ENCODE results near the gene CYP2C8.
"Not testable (repeated sequence)": the region's sequence is repeated elsewhere in the genome, so short reads cannot be mapped to it uniquely, and the experiment has no call there.

The CYP2C8 gene

GRCh38 chr10:95069286-95069685 lies at the start of gene CYP2C8:
CYP2C8 (minus strand) TSS chr10:95069497; CDS start chr10:95069402, 95 bp downstream.
- DNase-seq = no peak

DNA sequence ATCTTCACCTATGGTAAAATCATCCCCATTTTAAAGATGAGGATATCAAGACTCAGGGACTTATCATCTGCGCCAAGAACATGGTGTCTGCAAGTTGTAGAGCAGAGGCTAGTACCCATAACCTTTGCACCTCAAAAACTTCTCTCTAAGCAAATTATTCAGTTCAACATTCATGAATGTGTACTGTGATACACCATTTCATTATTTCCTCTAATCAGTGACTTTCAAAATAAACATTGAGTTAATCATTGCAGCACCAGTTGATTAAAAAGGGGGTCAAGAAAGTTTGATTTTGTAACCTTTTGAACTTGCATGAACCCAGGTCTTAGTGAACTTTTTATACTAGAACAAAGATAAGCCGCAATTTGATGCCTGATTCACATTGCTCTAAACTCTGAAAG lies 47.6 kb upstream of the CYP2C8 start:
- DNase-seq = no peak

- not testable (repeated sequence) for DNase-seq
Measured at GRCh38 chr10:95110823-95111222, 41.5 kb upstream of the CYP2C8 start.

- DNase-seq = no peak
Measured at GRCh38 chr10:95097805-95098204, 28.5 kb upstream of the CYP2C8 start.

DNA sequence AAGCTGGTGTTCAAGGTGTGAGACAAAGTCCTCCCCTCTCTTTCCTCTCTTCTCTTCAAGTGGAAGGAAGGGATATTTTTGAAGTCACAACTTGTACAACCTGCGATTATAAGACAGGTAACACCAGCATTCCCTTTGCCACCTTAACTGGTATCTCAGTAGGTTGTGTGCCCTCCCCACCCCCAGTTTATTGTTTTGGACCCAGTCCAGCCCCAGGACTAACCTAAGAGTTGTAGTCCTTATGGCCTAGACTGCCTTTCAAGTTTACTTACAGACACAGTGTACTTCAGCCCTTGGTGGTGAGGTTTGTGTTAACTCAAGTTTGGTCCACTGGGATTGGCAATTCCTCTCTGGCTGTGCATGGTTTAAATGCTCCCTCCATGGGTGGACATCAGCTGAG lies 26.8 kb upstream of the CYP2C8 start:
- no peak for DNase-seq

GRCh38 chr10:95079626-95080025 lies 10.3 kb upstream of the CYP2C8 start:
- DNase-seq = not testable (repeated sequence)

GRCh38 chr10:95077556-95077955 lies 8.3 kb upstream of the CYP2C8 start:
- no peak for DNase-seq

DNA sequence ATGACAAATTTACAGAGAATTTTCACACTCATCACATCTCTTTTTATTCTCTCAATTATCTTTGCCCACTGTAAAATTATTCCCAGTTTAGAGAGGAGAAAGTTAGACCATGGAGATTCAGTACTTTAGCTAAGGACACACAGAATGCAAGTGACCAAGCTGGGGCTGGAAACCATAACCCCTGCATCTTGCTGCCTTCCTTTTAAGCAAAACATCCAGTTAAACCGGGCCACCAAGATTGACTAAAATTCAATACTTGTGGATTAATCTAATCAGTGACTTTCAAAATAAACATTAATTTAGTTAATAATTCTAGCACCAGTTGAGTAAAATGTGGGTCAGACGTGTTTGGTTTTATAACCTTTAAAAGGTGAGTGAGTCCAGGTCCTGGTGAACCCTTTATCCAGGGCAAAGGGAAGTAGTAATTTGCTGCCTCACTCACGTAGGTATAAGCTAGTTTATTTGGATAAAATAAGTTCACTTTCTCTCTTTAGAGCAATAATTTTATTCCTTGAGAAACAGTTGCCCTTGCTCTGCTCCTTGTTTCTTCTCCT lies 1.9 kb upstream of the CYP2C8 start:
- no peak for DNase-seq

GRCh38 chr10:95064125-95064524 lies 5.2 kb downstream of the CYP2C8 start:
- not testable (repeated sequence) for DNase-seq

DNA sequence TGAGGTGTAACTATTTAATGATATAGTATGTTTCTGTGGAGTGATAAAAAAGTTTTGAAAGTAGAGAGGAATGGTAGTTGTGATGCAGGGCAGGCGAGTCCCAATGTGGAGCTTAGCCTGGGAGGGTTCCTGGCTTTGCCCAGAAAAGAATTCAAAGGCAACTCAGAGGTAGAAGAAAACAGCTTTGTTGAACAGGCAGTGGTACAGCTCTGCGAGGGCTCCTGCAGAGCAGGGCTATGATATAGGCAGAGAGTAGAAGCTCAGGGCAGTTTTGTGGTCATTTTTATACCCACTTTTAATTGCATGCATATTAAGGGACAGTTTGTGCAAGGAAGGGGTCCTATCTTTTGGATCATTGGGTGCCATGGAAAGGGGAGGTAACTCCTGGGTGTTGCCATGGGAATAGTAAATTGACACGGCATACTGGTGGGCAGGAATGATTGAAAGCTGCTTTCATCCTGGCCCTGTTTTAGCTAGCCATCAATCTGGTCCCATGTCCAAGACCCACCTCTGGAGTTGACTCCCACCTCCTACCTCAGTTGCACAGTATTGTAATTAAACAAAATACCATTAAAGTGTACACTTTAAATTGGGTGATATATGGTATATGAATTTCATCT lies 12.4 kb downstream of the CYP2C8 start:
- DNase-seq = no peak

- DNase-seq = no peak
Measured at GRCh38 chr10:95049919-95050318, 19.4 kb downstream of the CYP2C8 start.

GRCh38 chr10:95048206-95048605 lies 21.1 kb downstream of the CYP2C8 start:
- no peak for DNase-seq

DNA sequence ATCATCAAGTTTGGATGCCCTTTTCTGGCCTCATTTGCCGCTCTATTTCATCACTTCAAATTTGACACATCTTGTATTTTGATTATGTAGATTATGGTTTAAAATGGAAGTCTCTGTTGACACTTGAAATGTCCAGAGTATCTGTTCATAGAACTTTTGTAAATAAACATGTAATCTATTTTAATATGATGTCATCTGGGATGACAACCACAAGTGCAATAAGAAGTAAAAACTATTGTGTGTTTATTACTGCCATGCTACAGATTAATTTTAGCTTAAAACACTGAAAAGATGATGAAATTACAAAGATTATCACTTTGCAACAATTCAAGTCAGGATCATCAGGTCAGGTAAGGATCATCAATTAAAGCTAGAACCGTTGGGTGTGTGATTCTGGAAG lies 30.0 kb downstream of the CYP2C8 start:
- DNase-seq = no peak

DNA sequence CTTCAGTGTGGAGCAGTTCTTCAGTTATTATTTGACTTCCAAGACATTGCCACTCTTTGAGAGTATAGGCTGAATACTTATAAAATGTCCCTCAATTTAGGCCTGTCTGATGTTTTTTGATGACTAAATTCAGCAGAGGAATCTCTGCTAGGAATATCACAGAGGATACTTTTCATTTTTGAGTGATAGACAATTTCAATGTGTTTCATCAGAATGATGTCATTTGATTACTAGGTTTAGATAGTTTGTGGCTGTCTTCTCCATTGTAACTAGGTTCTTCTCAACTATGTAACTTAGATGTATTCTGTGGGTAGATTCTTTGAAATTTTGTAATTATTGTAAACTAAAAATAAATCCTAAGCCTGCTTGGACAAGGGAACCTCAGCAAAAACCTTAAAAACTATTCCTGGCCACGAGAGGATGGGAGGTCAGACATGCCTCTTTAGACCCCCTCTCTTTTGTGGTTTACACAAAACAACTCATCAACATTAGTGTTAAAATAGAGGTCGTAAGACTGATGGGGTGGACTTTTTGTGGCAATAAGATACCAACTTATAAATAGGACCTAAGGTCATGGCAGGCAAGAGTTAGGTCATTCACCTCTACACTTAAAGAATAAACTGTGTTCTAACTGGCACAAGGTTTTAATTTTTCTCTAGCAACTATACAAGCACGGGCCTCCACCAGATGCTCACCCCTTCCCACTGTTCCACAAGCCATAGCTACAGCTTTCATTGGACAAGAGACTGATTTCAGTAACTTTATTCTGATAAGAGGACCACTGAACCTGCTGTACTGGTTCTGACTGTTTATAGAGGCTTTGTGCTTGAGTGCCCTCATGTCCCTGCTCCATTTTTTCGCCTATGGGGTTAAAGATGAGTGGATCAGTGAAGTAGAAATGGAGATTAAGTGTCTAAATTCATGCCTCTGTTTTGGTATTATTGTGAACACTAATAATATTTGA lies 33.7 kb downstream of the CYP2C8 start:
- no peak for DNase-seq

GRCh38 chr10:95034401-95034800 lies 34.9 kb downstream of the CYP2C8 start:
- no peak for DNase-seq

DNA sequence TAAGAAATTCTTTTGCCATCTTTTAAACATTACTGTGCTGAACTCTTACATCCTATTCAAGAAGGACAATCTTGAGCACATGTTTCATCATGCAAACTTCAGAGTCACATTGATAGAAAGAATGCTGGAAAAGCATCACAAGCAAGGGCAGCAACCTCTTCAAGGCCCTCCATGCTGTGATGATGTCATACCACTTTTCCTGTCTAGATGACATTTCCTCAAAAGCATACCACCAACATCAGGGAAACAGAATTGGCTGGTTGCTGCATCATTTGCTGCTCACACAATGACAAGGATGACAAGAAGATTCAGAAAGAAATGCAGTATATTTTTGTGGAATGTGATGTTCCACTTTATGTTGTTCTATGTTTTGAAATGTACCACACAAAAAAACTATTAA lies 37.6 kb downstream of the CYP2C8 start:
- DNase-seq = no peak

GRCh38 chr10:95026461-95026860 lies 42.8 kb downstream of the CYP2C8 start:
- no peak for DNase-seq

DNA sequence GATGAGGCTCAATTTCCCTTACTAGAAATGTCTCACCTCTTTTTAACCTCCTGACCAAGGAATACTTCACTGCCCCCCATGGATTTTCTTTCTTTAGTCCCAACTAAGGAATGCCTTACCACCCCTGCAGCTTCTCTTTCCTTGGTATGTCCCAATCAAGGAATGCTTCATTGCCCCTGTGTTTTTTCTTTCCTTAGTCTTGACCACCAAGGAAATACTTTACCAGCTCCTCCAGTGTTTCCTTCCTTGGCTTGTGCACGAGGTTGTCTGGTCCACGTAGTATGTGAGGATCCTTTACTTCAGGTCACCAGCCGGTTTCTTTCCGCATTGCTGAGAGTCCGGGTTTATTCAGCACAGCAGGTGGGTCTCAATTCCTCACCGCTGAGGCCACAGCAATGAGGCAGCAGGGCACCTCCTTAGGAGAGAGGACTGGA lies 71.5 kb downstream of the CYP2C8 start:
- DNase-seq = no peak

GRCh38 chr10:94992811-94993210 lies 76.5 kb downstream of the CYP2C8 start:
- DNase-seq = no peak

- no peak for DNase-seq
Measured at GRCh38 chr10:94991243-94991888, 77.9 kb downstream of the CYP2C8 start.

DNA sequence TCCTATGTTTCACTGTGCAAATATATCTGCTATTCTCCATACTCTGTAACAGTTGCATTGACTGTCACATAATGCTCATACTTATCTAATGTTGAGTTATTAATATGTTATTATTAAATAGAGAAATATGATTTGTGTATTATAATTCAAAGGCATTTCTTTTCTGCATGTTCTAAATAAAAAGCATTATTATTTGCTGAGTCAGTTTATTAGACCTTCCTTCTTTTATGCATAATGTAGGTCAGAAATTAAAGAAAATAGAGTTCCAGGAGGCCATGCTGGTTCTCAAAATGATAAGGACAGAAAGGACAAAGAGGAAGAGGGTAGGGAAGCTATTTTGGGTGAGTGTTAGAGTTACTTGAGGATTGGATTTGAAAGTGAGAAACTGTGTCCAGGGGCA lies 80.1 kb downstream of the CYP2C8 start:
- no peak for DNase-seq

Data from CD4-positive, alpha-beta T cell treated with Interferon gamma for 1 hour (primary cell).